Measurements from ENCODE around the gene FLNC. TPM values are rescaled to one million over a fixed set of nuclear protein-coding genes. Genes with fewer than 3 reads are reported as not detected.

The FLNC gene
- total RNA-seq, 1 experiment from 2014 or later, result 128 TPM

GRCh38 chr7:128876586-128876977, 46.4 kb downstream of the FLNC start:
- CTCF ChIA-PET, result no interaction called here

GRCh38 chr7:128876978-128877755, 47.0 kb downstream of the FLNC start:
- H3K27ac Mint-ChIP-seq (ENCODE audit: unreplicated experiment), result no peak overlapping the region
- CTCF ChIA-PET, result no interaction called here
- no peak for TF ChIP-seq CTCF (IDR thresholded peaks at IDR 0.05; ENCODE audit: insufficient read depth in 1 of 2, low read depth in 1 of 2, low read length in 1 of 2, severe bottlenecking in 1 of 2, unreplicated experiment in 1 of 2)

More at GRCh38 chr7:128876586-128876977, 46.4 kb downstream of the FLNC start:
- Histone ChIP-seq H3K4me1 (0 out of 2 replicates have a peak, but pooled peaks cover 4% of the 10 kb centered on the region), H3K36me3 (ENCODE audit: control insufficient read depth, insufficient read depth, low read length) (no peaks in the 10 kb centered on the region), H3K9me3 (no peaks in the 10 kb centered on the region), H3K27me3 (replicated peaks; ENCODE audit: control insufficient read depth, insufficient read depth, low read length) (no peaks in the 10 kb centered on the region), H3K4me3 (ENCODE audit: low read depth, low read length) (no peak overlapping the region)
- Mint-ChIP-seq H3K4me3 (ENCODE audit: unreplicated experiment) (no peak overlapping the region), H3K9me3 (ENCODE audit: unreplicated experiment) (no peaks in the 10 kb centered on the region), H3K27ac (ENCODE audit: unreplicated experiment) (no peak overlapping the region), H3K36me3 (ENCODE audit: insufficient read depth, unreplicated experiment) (no peaks in the 10 kb centered on the region), H3K27me3 (ENCODE audit: insufficient read depth, unreplicated experiment) (no peaks in the 10 kb centered on the region), H3K4me1 (ENCODE audit: low read depth, unreplicated experiment) (no peaks in the 10 kb centered on the region)
- POLR2A ChIA-PET, result no interaction called here
- no TSS peak for BruUV-seq (replicated peaks)
- intact Hi-C loops (cut with micrococcal nuclease; ENCODE audit: unreplicated experiment), result no loop called here
- TF ChIP-seq CTCF (IDR thresholded peaks at IDR 0.05; ENCODE audit: insufficient read depth in 1 of 2, low read depth in 1 of 2, low read length in 1 of 2, severe bottlenecking in 1 of 2, unreplicated experiment in 1 of 2), result no peak
- no peak for DNase-seq

GRCh38 chr7:128877756-128878120, 47.5 kb downstream of the FLNC start:
- H3K9me3 ChIP-seq, result no peaks in the 10 kb centered on the region
- Mint-ChIP-seq H3K4me3 (ENCODE audit: unreplicated experiment) (no peak overlapping the region), H3K9me3 (ENCODE audit: unreplicated experiment) (no peaks in the 10 kb centered on the region), H3K4me1 (ENCODE audit: low read depth, unreplicated experiment) (no peaks in the 10 kb centered on the region), H3K36me3 (ENCODE audit: insufficient read depth, unreplicated experiment) (no peaks in the 10 kb centered on the region), H3K27me3 (ENCODE audit: insufficient read depth, unreplicated experiment) (no peaks in the 10 kb centered on the region), H3K27ac (ENCODE audit: unreplicated experiment) (no peak overlapping the region)
- H3K4me1 ChIP-seq, result 0 out of 2 replicates have a peak, but pooled peaks cover 4% of the 10 kb centered on the region
- ChIA-PET POLR2A (no interaction called here), CTCF (interaction anchor here (0.7 kb wide), 1 partner anchor 196 kb away, joined by 7 read pairs; no protein-coding TSS in a partner anchor)
- H3K36me3 ChIP-seq (ENCODE audit: control insufficient read depth, insufficient read depth, low read length), result no peaks in the 10 kb centered on the region
- no TSS peak for BruUV-seq (replicated peaks)
- no peak for TF ChIP-seq CTCF (IDR thresholded peaks at IDR 0.05; ENCODE audit: insufficient read depth in 1 of 2, low read depth in 1 of 2, low read length in 1 of 2, severe bottlenecking in 1 of 2, unreplicated experiment in 1 of 2)
- no peak overlapping the region for H3K4me3 ChIP-seq (ENCODE audit: low read depth, low read length)
- no peak for DNase-seq
- H3K27me3 ChIP-seq (replicated peaks; ENCODE audit: control insufficient read depth, insufficient read depth, low read length), result no peaks in the 10 kb centered on the region
- intact Hi-C loops (cut with micrococcal nuclease; ENCODE audit: unreplicated experiment), result no loop called here

More at GRCh38 chr7:128876978-128877755, 47.0 kb downstream of the FLNC start:
- no peaks in the 10 kb centered on the region for H3K36me3 Mint-ChIP-seq (ENCODE audit: insufficient read depth, unreplicated experiment)
- Histone ChIP-seq H3K36me3 (ENCODE audit: control insufficient read depth, insufficient read depth, low read length) (no peaks in the 10 kb centered on the region), H3K4me3 (ENCODE audit: low read depth, low read length) (no peak overlapping the region), H3K27me3 (replicated peaks; ENCODE audit: control insufficient read depth, insufficient read depth, low read length) (no peaks in the 10 kb centered on the region), H3K9me3 (no peaks in the 10 kb centered on the region), H3K4me1 (0 out of 2 replicates have a peak, but pooled peaks cover 4% of the 10 kb centered on the region)
- no peak overlapping the region for H3K4me3 Mint-ChIP-seq (ENCODE audit: unreplicated experiment)
- no peaks in the 10 kb centered on the region for H3K9me3 Mint-ChIP-seq (ENCODE audit: unreplicated experiment)
- no peaks in the 10 kb centered on the region for H3K4me1 Mint-ChIP-seq (ENCODE audit: low read depth, unreplicated experiment)
- intact Hi-C loops (cut with micrococcal nuclease; ENCODE audit: unreplicated experiment), result no loop called here
- DNase-seq, result no peak
- no peaks in the 10 kb centered on the region for H3K27me3 Mint-ChIP-seq (ENCODE audit: insufficient read depth, unreplicated experiment)
- POLR2A ChIA-PET, result no interaction called here
- BruUV-seq (replicated peaks), result no TSS peak

Data from Caco-2 (cell line).